BJ (cell line): Measurements from ENCODE around the gene ZFYVE26. TPM values are rescaled to one million over a fixed set of nuclear protein-coding genes. Genes with fewer than 3 reads are reported as not detected.

ENCODE experiments used
- CTCF ChIA-PET: fragments of 350-600 bp; formaldehyde crosslinking; extraction: SDS; loops from one replicate; lab custom pipeline; 2021; ENCODE audit warnings: antibody characterized with exemption, inconsistent platforms; lab: Yijun Ruan, JAX
- POLR2A ChIA-PET: fragments of 300-600 bp; sonication (Branson Sonifier 250); formaldehyde crosslinking; extraction: SDS; loops from one replicate; lab custom pipeline; 2021; ENCODE audit warnings: antibody characterized with exemption; lab: Charles Lee
- DNase-seq: peaks from one replicate; pipeline ENCODE4 v3.0.0-alpha.2; 2011; ENCODE audit warnings: low read depth
- H3K27me3 ChIP-seq: 2 replicates; pipeline ENCODE4 v1.6.0; 2011; ENCODE audit warnings: low read length; ENCODE audit not compliant: control insufficient read depth, insufficient read depth
- H3K36me3 ChIP-seq: 2 replicates; pipeline ENCODE4 v1.5.1; 2011; ENCODE audit warnings: low read length; ENCODE audit not compliant: control insufficient read depth, insufficient read depth
- H3K4me3 ChIP-seq: 2 replicates; pipeline ENCODE4 v1.5.1; 2011; ENCODE audit warnings: low read depth, mild to moderate bottlenecking, control low read depth, low read length
- polyA plus RNA-seq: library from polyadenylated mRNA; depleted of rRNA; stranded (reverse); fragments of >200 nt; gene quantifications from 2 replicates; pipeline ENCODE4 v1.2.3, GENCODE V29; 2011
- TF ChIP-seq, protein P1 (sequence below): IDR thresholded peaks from 2 replicates; pipeline ENCODE4 v1.5.1; 2011; ENCODE audit warnings: low read depth, mild to moderate bottlenecking, control low read depth, inconsistent platforms, low read length, moderate library complexity; ENCODE audit not compliant: insufficient read depth

The ZFYVE26 gene
- polyA plus RNA-seq, 1 experiment = 14.2 TPM

DNA sequence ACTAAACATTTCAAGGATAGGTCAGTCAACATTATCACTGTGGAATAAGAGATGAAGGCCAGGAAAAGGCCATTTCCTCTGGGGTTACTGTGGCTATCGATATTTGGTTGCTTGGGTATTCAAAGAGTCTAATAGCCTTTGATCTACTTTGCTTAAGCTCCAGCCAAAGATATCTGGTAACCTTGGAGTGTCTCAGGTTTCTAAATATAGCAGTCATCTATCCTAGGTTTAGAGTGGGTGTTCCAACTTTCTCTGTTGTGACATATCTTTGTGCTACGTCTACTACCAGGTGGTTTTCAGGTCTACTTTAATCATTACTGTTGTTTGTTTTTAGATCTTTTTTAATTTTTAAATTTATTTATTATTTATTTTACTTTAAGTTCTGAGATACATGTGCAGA lies 72.3 kb downstream of the ZFYVE26 start:
- Histone ChIP-seq H3K36me3 (peaks cover 5% of the 10 kb centered on the region), H3K27me3 (peaks cover 1% of the 10 kb centered on the region; the same call in 1 of the 2 replicates), H3K4me3 (no peak overlapping the region)
- ChIA-PET POLR2A (no interaction called here), CTCF (interaction anchor here (1.1 kb wide), 1 partner anchor 14 kb away, joined by 3 read pairs; no protein-coding TSS in a partner anchor)
- TF ChIP-seq, protein P1, sequence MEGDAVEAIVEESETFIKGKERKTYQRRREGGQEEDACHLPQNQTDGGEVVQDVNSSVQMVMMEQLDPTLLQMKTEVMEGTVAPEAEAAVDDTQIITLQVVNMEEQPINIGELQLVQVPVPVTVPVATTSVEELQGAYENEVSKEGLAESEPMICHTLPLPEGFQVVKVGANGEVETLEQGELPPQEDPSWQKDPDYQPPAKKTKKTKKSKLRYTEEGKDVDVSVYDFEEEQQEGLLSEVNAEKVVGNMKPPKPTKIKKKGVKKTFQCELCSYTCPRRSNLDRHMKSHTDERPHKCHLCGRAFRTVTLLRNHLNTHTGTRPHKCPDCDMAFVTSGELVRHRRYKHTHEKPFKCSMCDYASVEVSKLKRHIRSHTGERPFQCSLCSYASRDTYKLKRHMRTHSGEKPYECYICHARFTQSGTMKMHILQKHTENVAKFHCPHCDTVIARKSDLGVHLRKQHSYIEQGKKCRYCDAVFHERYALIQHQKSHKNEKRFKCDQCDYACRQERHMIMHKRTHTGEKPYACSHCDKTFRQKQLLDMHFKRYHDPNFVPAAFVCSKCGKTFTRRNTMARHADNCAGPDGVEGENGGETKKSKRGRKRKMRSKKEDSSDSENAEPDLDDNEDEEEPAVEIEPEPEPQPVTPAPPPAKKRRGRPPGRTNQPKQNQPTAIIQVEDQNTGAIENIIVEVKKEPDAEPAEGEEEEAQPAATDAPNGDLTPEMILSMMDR = no peak
- no peak for DNase-seq

DNA sequence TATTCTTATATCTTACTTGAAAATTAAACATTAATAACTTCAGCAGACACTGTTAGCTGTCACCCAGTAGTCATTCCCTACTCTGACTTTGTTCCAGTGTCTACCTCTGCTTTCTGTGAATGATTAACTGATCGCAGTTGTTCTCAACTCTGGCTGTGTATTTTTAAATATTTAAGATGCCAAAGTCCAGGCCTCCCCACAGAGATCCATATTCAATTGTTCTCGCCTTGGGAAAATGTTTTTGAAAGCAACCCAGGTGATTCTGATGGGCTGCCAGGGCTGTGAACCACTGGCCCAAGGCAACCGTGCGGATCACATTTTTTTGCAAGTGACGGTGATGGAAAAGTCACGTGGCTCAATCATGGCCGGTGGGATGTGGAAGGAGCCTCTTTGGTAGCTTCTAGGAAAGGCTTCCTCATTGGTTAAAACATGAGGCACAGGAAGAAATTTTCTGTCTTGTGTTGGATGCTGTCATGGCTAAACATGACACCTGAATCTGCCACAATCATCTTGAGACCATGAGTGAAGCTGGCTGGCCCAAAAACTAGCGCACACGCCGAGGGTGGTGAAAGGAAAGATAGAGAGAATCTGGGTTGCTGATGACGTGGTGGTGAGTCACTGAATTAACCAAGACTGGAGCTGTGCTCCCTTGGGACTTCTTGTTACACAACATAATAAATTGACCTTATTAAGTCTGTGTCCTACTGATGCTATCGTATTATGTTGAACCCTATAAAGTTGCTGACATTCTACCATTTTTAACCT lies 77.5 kb downstream of the ZFYVE26 start:
- DNase-seq = peak; percentile 47
- CTCF ChIA-PET = interaction anchor here (0.9 kb wide), 1 partner anchor 57 kb away, joined by 3 read pairs; no protein-coding TSS in a partner anchor
- Histone ChIP-seq H3K36me3 (no peaks in the 10 kb centered on the region), H3K4me3 (no peak overlapping the region), H3K27me3 (peaks cover 1% of the 10 kb centered on the region; the same call in 1 of the 2 replicates)
- POLR2A ChIA-PET = no interaction called here
- TF ChIP-seq, protein P1 = no peak

GRCh38 chr14:67736771-67737170 lies 79.6 kb downstream of the ZFYVE26 start:
- no peak overlapping the region for H3K4me3 ChIP-seq
- no peaks in the 10 kb centered on the region for H3K36me3 ChIP-seq
- no peaks in the 10 kb centered on the region for H3K27me3 ChIP-seq
- no peak for DNase-seq
- TF ChIP-seq, protein P1 = no peak
- POLR2A ChIA-PET = no interaction called here
- CTCF ChIA-PET = no interaction called here

DNA sequence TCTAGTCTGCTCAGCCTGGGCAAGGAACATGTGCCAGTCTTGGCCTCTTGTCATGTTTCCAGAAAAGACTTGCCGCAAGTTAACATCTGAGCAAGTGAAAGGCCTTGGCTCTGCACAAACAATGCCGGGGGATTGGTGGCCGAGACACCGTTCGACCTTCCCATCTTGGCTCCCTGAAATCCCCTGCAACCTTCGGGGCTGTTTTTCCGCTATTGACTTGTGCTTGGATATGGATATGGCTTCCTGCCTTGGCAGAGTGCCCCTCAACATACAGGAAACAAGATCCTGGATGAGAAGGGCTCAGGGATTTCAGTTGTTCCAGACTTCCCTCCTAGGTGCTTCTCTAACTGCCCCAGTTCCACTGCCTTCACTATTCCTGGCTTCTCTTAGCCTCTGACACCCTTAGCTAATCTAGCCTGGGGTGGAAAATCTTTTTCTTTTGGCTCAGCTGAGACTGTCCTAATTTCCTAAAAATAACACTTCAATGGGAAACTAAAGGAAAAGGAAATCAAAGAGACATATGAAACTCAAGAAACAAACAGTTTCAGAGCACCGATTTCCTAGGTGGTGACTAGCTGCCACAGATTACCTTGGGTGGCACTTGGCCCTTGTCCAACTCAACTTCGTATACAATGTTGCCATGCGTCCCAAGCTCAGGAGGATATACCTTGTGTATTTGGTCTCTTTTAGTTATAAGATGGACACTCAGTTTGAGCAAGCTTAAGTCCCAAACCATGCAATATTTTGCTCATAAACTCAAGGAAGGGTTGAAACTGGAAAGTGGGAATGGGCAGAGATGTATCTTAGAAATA lies 80.8 kb downstream of the ZFYVE26 start:
- H3K27me3 ChIP-seq = no peaks in the 10 kb centered on the region
- ChIA-PET POLR2A (no interaction called here), CTCF (interaction anchor here (1.3 kb wide), 1 partner anchor 14 kb away, joined by 4 read pairs; no protein-coding TSS in a partner anchor)
- no peak overlapping the region for H3K4me3 ChIP-seq
- TF ChIP-seq, protein P1 = no peak
- no peaks in the 10 kb centered on the region for H3K36me3 ChIP-seq
- no peak for DNase-seq

DNA sequence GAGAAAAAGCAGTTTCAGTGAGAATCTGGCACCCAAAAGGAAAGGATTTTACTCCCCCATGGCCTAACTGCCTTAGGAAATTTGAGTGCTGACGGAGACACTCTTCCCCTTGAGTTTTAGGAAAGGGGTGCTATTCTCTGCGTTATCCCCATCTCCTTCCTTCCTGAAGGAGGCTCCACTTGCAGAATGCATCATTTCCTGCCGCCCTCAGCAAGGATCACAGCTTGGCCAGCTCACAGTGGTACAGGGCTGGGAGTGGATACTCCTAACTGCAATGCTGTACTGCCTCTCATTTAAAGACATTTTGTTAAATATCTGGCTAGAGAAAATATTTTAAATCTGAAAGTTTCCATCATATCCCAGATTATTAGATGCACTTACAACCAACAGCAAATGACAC lies 81.7 kb downstream of the ZFYVE26 start:
- CTCF ChIA-PET = interaction anchor here (1.2 to 1.3 kb wide), 2 partner anchors 15 to 30 kb away, joined by 3 to 4 read pairs; no protein-coding TSS in a partner anchor
- no peak for DNase-seq
- Histone ChIP-seq H3K4me3 (no peak overlapping the region), H3K27me3 (no peaks in the 10 kb centered on the region), H3K36me3 (no peaks in the 10 kb centered on the region)
- TF ChIP-seq, protein P1 = no peak
- POLR2A ChIA-PET = no interaction called here
